Erythroblast (primary cell): ENCODE data around the gene ANXA8L1.
"Not testable (repeated sequence)": the region's sequence is repeated elsewhere in the genome, so short reads cannot be mapped to it uniquely, and the experiment has no call there.

ENCODE experiments used
- DNase-seq, 2 experiments: peaks; one replicate each; lab custom pipeline; 2025; lab: John Stamatoyannopoulos, UW

Gene ANXA8L1

GRCh38 chr10:46396441-46397279 is 21.1 kb downstream of the ANXA8L1 start:
- not testable (repeated sequence) for DNase-seq

GRCh38 chr10:46397767-46398166 is 22.2 kb downstream of the ANXA8L1 start:
- DNase-seq, result not testable (repeated sequence)

- DNase-seq, result peak; percentile 39 to 45
Measured at GRCh38 chr10:46398212-46398886, 22.8 kb downstream of the ANXA8L1 start.

GRCh38 chr10:46409556-46409955 is 34.0 kb downstream of the ANXA8L1 start:
- peak; percentile 46 to 74 for DNase-seq

- not testable (repeated sequence) for DNase-seq
Measured at GRCh38 chr10:46411123-46411522, 35.5 kb downstream of the ANXA8L1 start.

- DNase-seq, result not testable (repeated sequence)
Measured at GRCh38 chr10:46412665-46413064, 37.1 kb downstream of the ANXA8L1 start.

- DNase-seq, result not testable (repeated sequence)
Measured at GRCh38 chr10:46415291-46415690, 39.7 kb downstream of the ANXA8L1 start.

GRCh38 chr10:46418283-46418682 is 42.7 kb downstream of the ANXA8L1 start:
- DNase-seq, result not testable (repeated sequence)

- not testable (repeated sequence) for DNase-seq
Measured at GRCh38 chr10:46419570-46420379, 44.2 kb downstream of the ANXA8L1 start.

- DNase-seq, result not testable (repeated sequence)
Measured at GRCh38 chr10:46423550-46423949, 48.0 kb downstream of the ANXA8L1 start.

GRCh38 chr10:46440942-46441341 is 65.4 kb downstream of the ANXA8L1 start:
- not testable (repeated sequence) for DNase-seq
